Endothelial cell of hepatic sinusoid (primary cell): ENCODE measurements around the gene TMEM121.

Experiments used
- in situ Hi-C: cut with HindIII; loops from 2 replicates; pipeline ENCODE4 v1.10.0; 2017; ENCODE audit warnings: low sequenced_read_pairs

The TMEM121 gene

DNA sequence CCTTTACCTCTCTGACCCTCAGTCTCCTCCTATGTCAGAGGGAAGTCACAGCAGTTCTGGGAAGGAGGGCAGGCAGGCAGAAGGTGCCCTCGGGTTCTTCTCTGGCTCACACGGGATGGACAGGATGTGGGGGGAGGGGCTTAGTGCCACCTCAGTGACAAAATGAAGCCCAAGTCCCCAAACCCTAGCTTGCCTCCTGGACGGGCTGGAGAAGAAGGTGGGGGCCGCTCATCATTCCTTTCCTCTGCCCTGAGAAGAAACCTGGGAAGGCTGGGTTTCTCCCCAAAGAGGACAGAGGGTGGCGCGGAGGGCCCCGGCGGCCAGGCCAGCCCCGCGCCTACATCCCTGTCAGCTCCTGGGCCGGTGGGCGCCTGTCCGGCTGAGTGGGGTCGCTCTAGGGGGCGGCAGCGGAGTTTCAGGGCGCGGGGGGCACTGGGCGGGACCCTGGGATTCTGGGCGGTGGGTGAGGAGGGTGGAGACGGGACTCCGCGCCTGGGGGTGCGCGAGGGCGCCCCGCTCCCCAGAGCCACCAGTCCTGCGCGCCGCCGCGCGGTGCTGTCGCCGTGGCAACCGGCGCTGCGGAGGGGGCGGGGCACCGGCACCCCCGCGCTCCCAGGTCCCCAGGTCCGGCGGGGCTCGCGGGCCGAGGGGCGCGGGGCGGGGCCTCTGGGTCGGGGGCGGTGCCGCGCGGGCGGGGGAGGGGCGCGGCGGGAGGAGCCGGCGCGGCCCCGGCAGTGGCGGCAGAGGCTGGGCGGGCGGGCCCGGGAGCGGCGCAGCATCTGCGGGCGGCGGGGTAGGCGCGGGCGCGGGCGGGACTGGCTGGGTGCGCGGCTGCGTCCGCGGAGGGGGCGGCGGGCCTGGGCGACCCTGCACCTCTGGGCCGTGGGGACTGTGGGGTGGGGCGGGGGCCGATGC lies at the start of gene TMEM121:
Gene TMEM121, plus strand, starts transcription at position 723 of the 915 bp plus-strand sequence. CDS start 2,252 bp downstream, outside the sequence.
- in situ Hi-C loops: no loop called here

DNA sequence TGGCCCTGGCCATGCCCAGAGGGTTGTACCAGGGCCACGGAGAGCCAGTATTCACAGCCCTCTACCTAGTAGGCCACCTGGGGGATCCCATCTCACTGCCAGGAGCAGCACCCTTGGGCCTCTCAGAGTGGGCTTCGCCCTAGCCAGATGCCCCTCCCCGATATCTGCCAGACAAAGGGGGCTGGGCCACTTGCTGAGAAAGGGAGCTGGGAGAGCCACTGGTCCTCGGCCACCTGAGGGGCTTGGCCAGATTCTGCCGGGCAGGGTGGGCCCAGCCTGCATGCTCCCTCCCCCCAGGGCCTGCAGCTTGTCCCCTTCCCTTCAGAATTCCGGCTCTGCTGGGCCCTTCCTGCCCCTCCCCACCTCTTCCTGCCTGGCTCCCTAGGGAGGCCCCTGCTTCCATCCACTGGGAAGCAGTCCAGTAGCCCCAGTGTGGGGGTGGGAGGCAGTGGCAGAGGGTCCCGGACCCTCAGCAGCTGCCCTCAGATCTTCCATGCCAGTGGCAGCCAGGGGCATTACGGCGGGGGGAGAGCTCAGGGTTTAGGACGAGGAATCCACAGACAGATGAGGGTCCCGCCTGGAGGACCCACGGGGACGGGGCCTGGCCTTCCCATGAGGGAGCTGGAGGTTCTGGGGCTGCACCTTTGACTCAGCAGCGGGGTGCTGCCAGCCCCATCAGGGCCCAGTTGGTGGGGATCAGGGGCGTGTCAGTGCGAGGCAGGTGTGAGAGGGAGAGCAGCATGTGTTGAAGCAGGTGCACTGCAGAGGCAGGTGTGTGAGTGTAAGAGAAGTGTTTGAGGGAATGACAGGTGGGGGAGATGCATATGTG lies 49.3 kb upstream of the TMEM121 start:
- in situ Hi-C loops: no loop called here

GRCh38 chr14:105477660-105478397 lies 48.6 kb upstream of the TMEM121 start:
- in situ Hi-C loops: no loop called here

GRCh38 chr14:105478398-105479251 lies 47.8 kb upstream of the TMEM121 start:
- in situ Hi-C loops: no loop called here

DNA sequence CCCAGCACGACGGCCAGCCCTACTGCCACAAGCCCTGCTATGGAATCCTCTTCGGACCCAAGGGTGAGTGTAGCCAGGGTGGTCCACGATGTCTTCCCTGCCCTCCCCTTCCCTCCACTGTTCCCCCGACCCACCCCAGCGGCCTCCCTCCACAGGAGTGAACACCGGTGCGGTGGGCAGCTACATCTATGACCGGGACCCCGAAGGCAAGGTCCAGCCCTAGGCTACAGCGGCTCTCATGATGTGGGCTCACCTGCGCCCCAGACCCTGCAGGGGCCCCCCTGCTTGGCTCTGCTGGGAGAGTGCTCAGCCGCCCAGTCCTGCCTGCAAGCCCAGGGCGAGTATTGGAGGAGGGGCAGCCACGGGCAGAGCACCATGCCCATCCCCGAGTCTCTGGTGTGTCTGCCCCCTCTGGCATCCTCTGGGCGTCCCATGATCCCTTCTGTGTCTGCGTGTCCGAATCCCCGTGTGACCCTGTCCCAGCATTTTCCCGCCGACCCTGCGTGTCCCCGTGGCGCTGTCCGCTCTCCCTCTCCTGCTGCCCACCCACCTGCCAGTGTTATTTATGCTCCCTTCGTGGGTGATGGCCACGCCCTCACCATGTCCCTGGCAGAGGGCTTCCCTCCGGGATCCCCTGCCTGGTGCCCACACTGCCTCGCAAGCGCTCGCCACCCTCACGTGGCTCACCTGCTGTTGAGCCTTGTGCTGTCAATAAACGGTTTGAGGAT lies 46.8 kb upstream of the TMEM121 start:
- in situ Hi-C loops: no loop called here

- in situ Hi-C loops: no loop called here
These were observed 46.1 kb upstream of the TMEM121 start for GRCh38 chr14:105480199-105480746.

DNA sequence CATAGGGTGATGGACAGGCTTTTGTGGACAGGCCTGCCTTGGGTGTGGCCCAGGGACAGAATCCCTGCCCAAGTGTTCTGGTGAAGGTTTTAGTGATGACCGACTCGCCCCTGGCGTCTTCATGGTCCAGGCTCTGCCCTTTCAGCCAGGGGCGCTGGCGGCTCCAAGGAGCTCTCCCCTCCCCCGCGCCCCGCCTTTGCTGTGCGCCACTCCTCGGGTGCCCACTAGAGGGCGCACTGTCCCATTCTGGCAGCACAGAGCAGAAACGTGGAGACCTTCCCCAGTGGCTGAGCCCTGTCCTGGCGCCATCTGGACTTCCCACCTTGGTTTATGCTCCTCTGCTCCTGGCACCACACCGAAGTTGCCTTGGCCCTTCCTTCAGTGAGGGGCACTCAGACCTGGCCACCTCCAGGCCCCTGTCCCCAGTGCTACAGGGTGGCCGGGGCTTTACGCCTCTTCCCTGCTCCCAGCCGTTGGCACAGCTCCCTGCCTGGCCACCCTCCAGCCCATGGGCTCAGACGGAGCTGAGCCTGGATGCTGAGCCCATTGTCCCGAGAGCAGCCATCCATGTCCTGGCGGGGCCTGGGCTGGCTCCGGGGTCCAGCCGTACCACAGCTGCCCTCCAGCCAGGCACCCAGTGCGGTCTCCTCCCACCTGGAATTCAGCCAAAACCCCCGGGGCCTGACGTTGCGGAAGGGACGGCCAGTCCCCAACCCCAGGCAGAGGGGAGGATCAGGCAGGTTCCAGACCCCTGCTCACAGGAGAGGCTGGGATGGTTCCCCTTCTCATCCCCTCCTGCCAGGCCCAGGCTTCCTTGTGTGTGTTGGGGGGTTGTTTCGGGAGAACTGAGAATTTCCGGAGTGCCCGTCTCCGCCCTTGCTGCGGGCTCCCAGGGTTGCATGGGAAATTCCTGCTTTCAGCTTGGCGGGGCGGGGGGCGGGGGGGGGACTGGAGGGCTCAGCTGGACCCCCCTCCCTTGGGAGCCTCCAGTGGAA lies 45.3 kb upstream of the TMEM121 start:
- in situ Hi-C loops: no loop called here

DNA sequence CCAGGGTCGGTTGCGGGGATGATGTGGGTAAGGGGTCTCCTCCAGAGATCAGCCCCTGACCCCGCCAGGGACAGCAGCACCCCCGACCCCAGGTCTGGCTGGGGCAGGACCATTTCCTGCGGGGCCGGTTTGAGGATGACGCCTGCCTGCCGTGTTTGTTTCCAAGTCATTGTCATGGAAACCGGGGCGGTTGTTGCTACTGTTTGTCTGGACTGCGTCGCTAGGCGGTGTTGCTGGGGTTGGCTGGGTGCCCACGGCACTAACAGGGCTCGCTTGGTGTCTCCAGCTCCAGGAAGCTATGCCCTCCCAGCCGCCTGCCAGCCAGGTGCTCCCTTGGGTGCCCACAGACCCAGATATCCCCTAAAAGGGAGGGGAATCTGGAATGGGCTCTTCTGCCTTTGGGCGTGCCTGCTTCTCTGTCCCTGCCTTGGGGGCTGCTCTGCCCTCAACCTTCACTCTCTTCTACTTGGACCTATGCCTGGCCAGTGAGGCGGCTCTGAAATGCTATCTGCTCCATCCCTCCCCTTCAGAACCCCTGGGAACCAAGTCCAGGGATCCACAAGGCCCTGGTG lies 44.4 kb upstream of the TMEM121 start:
- in situ Hi-C loops: no loop called here

GRCh38 chr14:105482486-105483110 lies 43.8 kb upstream of the TMEM121 start:
- in situ Hi-C loops: no loop called here

DNA sequence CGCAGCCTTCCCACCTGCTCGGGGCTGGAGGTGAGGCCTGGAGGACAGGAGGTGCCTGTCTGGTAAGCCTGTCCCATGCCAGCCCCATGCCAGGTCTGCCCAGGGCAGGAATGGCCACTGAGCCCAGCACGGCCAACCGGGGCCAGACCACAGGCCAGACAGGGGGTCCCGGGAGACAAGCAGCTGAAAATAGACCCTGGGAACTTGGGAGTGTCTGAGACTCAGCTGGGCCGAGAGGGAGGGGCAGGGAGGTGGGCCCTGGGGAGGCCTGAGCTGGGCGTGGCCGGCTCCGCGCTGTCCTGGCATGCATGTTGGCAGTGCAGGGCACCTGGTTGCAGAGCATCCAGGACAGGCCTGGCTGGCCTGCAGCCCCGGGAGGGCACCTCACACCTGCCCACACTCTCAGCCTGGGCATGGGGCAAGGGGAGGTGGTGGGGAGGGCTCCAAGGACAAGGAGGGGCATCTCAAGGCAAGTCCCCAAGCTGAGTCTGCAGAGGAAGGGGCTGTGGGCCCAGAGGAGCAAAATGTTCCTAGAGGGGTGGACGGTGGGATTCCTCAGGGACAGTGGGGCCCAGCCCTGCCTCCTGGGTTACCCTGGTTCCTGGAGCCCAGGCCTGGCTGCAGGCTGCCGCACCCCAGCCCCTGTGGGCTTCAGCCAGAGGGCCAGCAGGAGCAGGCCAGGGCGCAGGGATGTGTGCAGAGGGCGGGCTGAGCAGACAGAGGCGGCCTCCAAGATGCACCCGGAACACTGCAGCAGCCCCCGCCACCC lies 42.9 kb upstream of the TMEM121 start:
- in situ Hi-C loops: no loop called here

GRCh38 chr14:105484069-105484996 lies 42.0 kb upstream of the TMEM121 start:
- in situ Hi-C loops: no loop called here

- in situ Hi-C loops: no loop called here
These were observed 41.4 kb upstream of the TMEM121 start for GRCh38 chr14:105484997-105485393.

DNA sequence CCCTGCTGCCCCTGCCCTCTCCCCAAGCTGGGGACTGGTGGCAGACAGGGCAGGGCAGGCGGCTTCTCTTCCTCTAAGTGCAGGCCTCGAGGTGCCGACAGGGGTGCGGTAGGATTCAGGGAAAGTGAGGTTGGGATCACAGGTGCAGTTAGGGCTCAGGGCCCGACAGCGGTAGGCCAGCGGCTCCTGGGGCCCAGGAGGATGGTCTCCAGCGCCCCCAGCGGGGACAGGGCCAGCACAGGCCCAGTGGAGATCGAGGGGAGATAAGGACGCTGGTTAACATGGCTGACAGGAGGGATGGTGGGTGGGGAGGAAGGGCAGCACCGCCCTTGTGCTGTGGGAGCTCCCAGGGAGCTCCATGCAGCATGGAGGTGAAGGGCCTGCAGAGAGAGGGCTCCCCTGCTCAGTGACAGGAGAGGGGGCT lies 40.6 kb upstream of the TMEM121 start:
- in situ Hi-C loops: no loop called here

DNA sequence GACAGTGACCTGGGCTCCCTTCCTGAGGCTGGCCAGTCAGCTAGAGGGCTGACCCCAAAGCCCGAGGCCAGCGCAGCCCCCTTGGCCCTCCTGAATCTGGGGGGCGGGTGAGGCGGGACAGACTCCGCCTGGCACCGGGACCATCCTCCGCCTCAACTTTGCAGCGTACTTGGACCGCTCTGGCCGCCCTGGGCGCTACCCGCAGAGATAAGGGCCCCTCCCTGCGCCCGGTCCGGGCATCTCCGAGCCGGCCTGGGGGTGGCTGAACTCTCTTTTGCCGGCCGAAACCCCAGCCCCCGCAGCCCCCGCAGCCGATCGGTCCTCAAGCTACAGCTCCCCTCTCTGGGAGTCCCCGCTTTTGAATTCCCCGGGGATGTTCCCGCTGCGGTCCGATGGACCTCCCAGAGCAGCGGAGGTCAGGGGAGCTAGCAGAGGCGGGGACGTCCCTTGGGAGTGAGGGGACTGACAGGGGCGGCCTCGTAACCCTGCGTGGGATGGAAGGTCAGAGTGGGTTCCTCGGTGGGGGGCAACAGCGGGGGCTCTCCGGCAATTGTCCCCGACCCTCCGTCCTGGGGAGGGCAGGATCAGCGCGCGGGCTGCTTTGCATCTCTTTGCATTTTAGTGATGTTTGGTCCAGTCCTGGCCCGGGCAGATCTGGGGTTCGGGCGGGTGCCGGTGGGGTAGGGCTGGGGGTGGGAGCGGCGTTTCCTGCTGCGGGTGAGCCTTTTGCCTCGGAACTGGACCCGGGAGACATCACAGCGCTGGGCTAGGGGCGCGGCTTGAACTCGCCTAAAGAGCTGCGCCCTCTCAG lies 40.0 kb upstream of the TMEM121 start, which contains the start of gene CRIP1:
Gene CRIP1, plus strand, starts transcription at position 724 of the 811 bp plus-strand sequence. CDS start 374 bp downstream, outside the sequence.
- in situ Hi-C loops: no loop called here
